Body of pancreas (tissue), 4 donors: ENCODE measurements around the gene RTRAF. TPM values are rescaled to one million over a fixed set of nuclear protein-coding genes. Genes with fewer than 3 reads are reported as not detected.

Experiments used
- ATAC-seq: fragments of 150-250 bp; one replicate; pipeline ENCODE4 v1.9.1; 2016
- DNase-seq, 4 donors: peaks; one replicate each; pipeline ENCODE4 v3.0.0-alpha.2; 2019
- H3K27ac ChIP-seq, 4 donors: fragments of 200-600 bp; sonication (generic); 1 replicate in 3 of 4; 2 replicates in 1 of 4; pipeline versions ENCODE4 v1.5.1 to v1.6.1; 2016 to 2019; ENCODE audit warnings: mild to moderate bottlenecking in 1 of 4, mixed read lengths in 1 of 4, moderate library complexity in 1 of 4
- H3K27me3 ChIP-seq, 2 donors: fragments of 200-600 bp; sonication (generic); one replicate each; pipeline ENCODE4 v1.6.0; 2016; ENCODE audit warnings: mild to moderate bottlenecking in 1 of 2
- H3K36me3 ChIP-seq, 2 donors: fragments of 200-600 bp; sonication (generic); replicated peaks in 1 of 2; 2 replicates each; pipeline ENCODE4 v1.5.1; 2016; ENCODE audit warnings: low read depth in 2 of 2; ENCODE audit not compliant: insufficient read depth in 1 of 2
- H3K4me1 ChIP-seq: fragments of 200-600 bp; sonication (generic); one replicate; pipeline ENCODE4 v1.6.0; 2016
- H3K4me3 ChIP-seq, 2 donors: fragments of 200-600 bp; sonication (generic); 1 replicate in 1 of 2; 2 replicates in 1 of 2; pipeline ENCODE4 v1.5.1; 2016 to 2019
- H3K9me3 ChIP-seq, 3 donors: fragments of 200-600 bp; sonication (generic); 1 replicate in 2 of 3; 2 replicates in 1 of 3; pipeline ENCODE4 v1.5.1; 2016
- CTCF ChIP-seq, 7 experiments: fragments of 450-650 bp in 4 of 7; fragments of 200-600 bp in 3 of 7; sonication (generic) in 3 of 7; IDR thresholded peaks; one replicate each; pipeline ENCODE4 v1.5.1; 2016 to 2019; ENCODE audit warnings: antibody characterized with exemption in 7 of 7
- POLR2A ChIP-seq, 3 donors: fragments of 450-650 bp; IDR thresholded peaks; one replicate each; pipeline ENCODE4 v1.6.1; 2016; ENCODE audit warnings: antibody characterized with exemption in 3 of 3, mild to moderate bottlenecking in 2 of 3
- WGBS, 2 donors: methylation state at CpG; one replicate each; pipeline ENCODE4 v1.1.5; 2017; 5-methylcytosine and 5-hydroxymethylcytosine counted together
- intact Hi-C: fragments of 100-400 bp; cut with DNase I; formaldehyde crosslinking; loops from one replicate; pipeline ENCODE4 v1.15.1; 2023
- total RNA-seq, 2 donors: library from RNA; depleted of rRNA; stranded (reverse); fragments of >200 nt; gene quantifications; one replicate each; pipeline ENCODE4 v1.1.0, GENCODE V29; 2016

The RTRAF gene
- total RNA-seq, 2 donors from 2014 or later = 15.2 to 40.7 TPM

GRCh38 chr14:52020161-52020714 lies 30.9 kb downstream of the RTRAF start:
- no peaks in the 10 kb centered on the region for H3K36me3 ChIP-seq
- 68 to 69% methylated on average over 5 of the region's 5 CpGs for WGBS, 2 donors
- H3K4me3 ChIP-seq = no peak overlapping the region
- ATAC-seq (no peak), DNase-seq (no peak)
- no peaks in the 10 kb centered on the region for H3K27me3 ChIP-seq
- no peak overlapping the region for H3K27ac ChIP-seq
- intact Hi-C loops = no loop called here
- no peak for TF ChIP-seq POLR2A (IDR thresholded peaks at IDR 0.05)
- TF ChIP-seq CTCF (IDR thresholded peaks at IDR 0.05) = no peak
- no peaks in the 10 kb centered on the region for H3K4me1 ChIP-seq
- H3K9me3 ChIP-seq = no peaks in the 10 kb centered on the region

- ATAC-seq (no peak), DNase-seq (no peak)
- intact Hi-C loops = no loop called here
- peaks cover 7% of the 10 kb centered on the region for H3K4me1 ChIP-seq
- no peaks in the 10 kb centered on the region for H3K36me3 ChIP-seq
- H3K4me3 ChIP-seq = no peak overlapping the region
- WGBS, 2 donors = 62 to 82% methylated on average over 7 of the region's 7 CpGs
- H3K9me3 ChIP-seq = no peaks in the 10 kb centered on the region
- no peak overlapping the region for H3K27ac ChIP-seq
- no peaks in the 10 kb centered on the region for H3K27me3 ChIP-seq
- TF ChIP-seq CTCF (IDR thresholded peaks at IDR 0.05) (no peak), POLR2A (IDR thresholded peaks at IDR 0.05) (no peak)
Measured at GRCh38 chr14:52020866-52021717, 31.7 kb downstream of the RTRAF start.

- intact Hi-C loops = no loop called here
- TF ChIP-seq POLR2A (IDR thresholded peaks at IDR 0.05) = no peak
- no peak for TF ChIP-seq CTCF (IDR thresholded peaks at IDR 0.05)
- no peaks in the 10 kb centered on the region for H3K27me3 ChIP-seq
- DNase-seq = no peak
- ATAC-seq = no peak
- no peaks in the 10 kb centered on the region for H3K36me3 ChIP-seq
- H3K4me3 ChIP-seq = no peak overlapping the region
- WGBS, 2 donors = 69 to 73% methylated on average over 6 of the region's 6 CpGs
- no peak overlapping the region for H3K27ac ChIP-seq
- peaks cover 8% of the 10 kb centered on the region for H3K4me1 ChIP-seq
- H3K9me3 ChIP-seq = no peaks in the 10 kb centered on the region
Measured at GRCh38 chr14:52021957-52022600, 32.7 kb downstream of the RTRAF start.

GRCh38 chr14:52023518-52023917 lies 34.2 kb downstream of the RTRAF start:
- DNase-seq = peak; percentile 24 to 74 (median 56)
- intact Hi-C loops = no loop called here
- Histone ChIP-seq H3K36me3 (no peaks in the 10 kb centered on the region), H3K4me1 (peaks cover 8% of the 10 kb centered on the region), H3K27me3 (no peaks in the 10 kb centered on the region), H3K4me3 (no peak overlapping the region), H3K27ac (peak overlapping the region in 1 of 4 donors; percentile 7), H3K9me3 (no peaks in the 10 kb centered on the region)
- peak; percentile 57 for ATAC-seq
- TF ChIP-seq POLR2A (IDR thresholded peaks at IDR 0.05) (no peak), CTCF (IDR thresholded peaks at IDR 0.05) (no peak)
- WGBS, 2 donors = 0 to 22% methylated on average over 1 of the region's 1 CpG
